Liver (tissue), 9 donors: ENCODE results near the gene PTPA. TPM values are rescaled to one million over a fixed set of nuclear protein-coding genes. Genes with fewer than 3 reads are reported as not detected.

ENCODE experiments used
- DNase-seq: peaks from one replicate; pipeline ENCODE4 v3.0.0-alpha.2; 2017; ENCODE audit warnings: low spot score
- H3K27ac ChIP-seq, 2 donors: one replicate each; pipeline ENCODE4 v1.7.0; 2013; ENCODE audit warnings: inconsistent platforms in 2 of 2, low read length in 2 of 2, control low read depth in 1 of 2, low read depth in 1 of 2, mild to moderate bottlenecking in 1 of 2
- H3K27me3 ChIP-seq, 4 donors: one replicate each; pipeline versions ENCODE4 v1.6.1 to v1.7.0; 2013; ENCODE audit warnings: low read length in 3 of 4, inconsistent platforms in 1 of 4, mild to moderate bottlenecking in 1 of 4, moderate library complexity in 1 of 4; ENCODE audit not compliant: control insufficient read depth in 4 of 4, insufficient read depth in 4 of 4
- H3K36me3 ChIP-seq, 4 donors: one replicate each; pipeline versions ENCODE4 v1.6.1 to v1.7.0; 2013; ENCODE audit warnings: low read length in 3 of 4, mild to moderate bottlenecking in 3 of 4, low read depth in 1 of 4, moderate library complexity in 1 of 4; ENCODE audit not compliant: control insufficient read depth in 4 of 4, insufficient read depth in 3 of 4
- H3K4me1 ChIP-seq, 4 donors: one replicate each; pipeline versions ENCODE4 v1.6.1 to v1.7.0; 2013; ENCODE audit warnings: low read length in 3 of 4, mild to moderate bottlenecking in 3 of 4, moderate library complexity in 1 of 4; ENCODE audit not compliant: control insufficient read depth in 4 of 4, insufficient read depth in 4 of 4
- H3K4me3 ChIP-seq, 3 donors: one replicate each; pipeline versions ENCODE4 v1.6.1 to v1.7.0; 2013; ENCODE audit warnings: low read length in 3 of 3, control low read depth in 1 of 3, low read depth in 1 of 3, mild to moderate bottlenecking in 1 of 3
- H3K9ac ChIP-seq, 2 donors: one replicate each; pipeline ENCODE4 v1.7.0; 2013; ENCODE audit warnings: low read length in 2 of 2, mild to moderate bottlenecking in 2 of 2, moderate library complexity in 2 of 2, control low read depth in 1 of 2, low read depth in 1 of 2
- H3K9me3 ChIP-seq, 4 donors: one replicate each; pipeline versions ENCODE4 v1.6.1 to v1.7.0; 2013; ENCODE audit warnings: low read length in 3 of 4; ENCODE audit not compliant: control insufficient read depth in 4 of 4
- ATF3 ChIP-seq: IDR thresholded peaks from 2 replicates; pipeline ENCODE4 v1.6.1; 2016; ENCODE audit warnings: antibody characterized with exemption
- EGR1 ChIP-seq, 2 donors: IDR thresholded peaks; 2 replicates each; pipeline ENCODE4 v1.6.1; 2016 to 2018; ENCODE audit warnings: antibody characterized with exemption in 2 of 2, low read depth in 2 of 2
- FOXA1 ChIP-seq: IDR thresholded peaks from 2 replicates; pipeline ENCODE4 v1.6.1; 2016; ENCODE audit warnings: antibody characterized with exemption
- FOXA2 ChIP-seq: IDR thresholded peaks from 2 replicates; pipeline ENCODE4 v1.6.1; 2016; ENCODE audit warnings: antibody characterized with exemption
- GABPA ChIP-seq, 2 donors: IDR thresholded peaks in 1 of 2; conservative IDR thresholded peaks in 1 of 2; 2 replicates each; pipeline ENCODE4 v1.6.1; 2016; ENCODE audit warnings: antibody characterized with exemption in 2 of 2, mild to moderate bottlenecking in 1 of 2, moderate library complexity in 1 of 2
- HNF4G ChIP-seq: IDR thresholded peaks from 2 replicates; pipeline ENCODE4 v1.6.1; 2016; ENCODE audit warnings: antibody characterized with exemption
- JUND ChIP-seq, 2 donors: IDR thresholded peaks; 2 replicates each; pipeline ENCODE4 v1.6.1; 2016; ENCODE audit warnings: antibody characterized with exemption in 2 of 2
- RAD21 ChIP-seq, 2 donors: IDR thresholded peaks; 2 replicates each; pipeline ENCODE4 v1.6.1; 2016; ENCODE audit warnings: antibody characterized with exemption in 2 of 2, mild to moderate bottlenecking in 2 of 2
- TAF1 ChIP-seq: conservative IDR thresholded peaks from 2 replicates; pipeline ENCODE4 v1.6.1; 2016; ENCODE audit warnings: antibody characterized with exemption, mild to moderate bottlenecking
- YY1 ChIP-seq: IDR thresholded peaks from 2 replicates; pipeline ENCODE4 v1.6.1; 2016; ENCODE audit warnings: antibody characterized with exemption, mild to moderate bottlenecking
- ZBTB33 ChIP-seq: IDR thresholded peaks from 2 replicates; pipeline ENCODE4 v1.6.1; 2016; ENCODE audit warnings: antibody characterized with exemption
- WGBS: extraction: QIAGEN DNeasy Blood & Tissue Kit; methylation state at CpG from one replicate; pipeline ENCODE4 v1.1.7; 2013; 5-methylcytosine and 5-hydroxymethylcytosine counted together
- polyA plus RNA-seq, 2 donors: library from polyadenylated mRNA; stranded (reverse) in 1 of 2; unstranded in 1 of 2; fragments of 200-250 nt in 1 of 2; fragments of >200 nt in 1 of 2; fragmentation: Nextera tagmentation in 1 of 2; extraction: Ambion mirVana in 1 of 2; gene quantifications; one replicate each; pipeline versions ENCODE4 v1.2.1 to v1.2.3, GENCODE V29; 2013 to 2015
- total RNA-seq, 2 donors: library from RNA; depleted of rRNA; stranded (reverse); fragments of >200 nt; gene quantifications; one replicate each; pipeline ENCODE4 v1.2.3, GENCODE V29; 2014
- TF ChIP-seq, protein P1 (sequence below): fragments of 150-350 bp; IDR thresholded peaks from 2 replicates; pipeline ENCODE4 v1.5.1; 2017; ENCODE audit warnings: improper control_type of control experiment, low read depth, low read length; ENCODE audit not compliant: missing input control
- TF ChIP-seq, protein P2 (sequence below): IDR thresholded peaks from 2 replicates; pipeline ENCODE4 v1.6.1; 2016; ENCODE audit warnings: antibody characterized with exemption
- donor health status: healthy.
- donor health status: healthy.
- donor health status: healthy.
- donor health status: healthy.
- donor health status: healthy.

Gene PTPA
- total and polyA plus RNA-seq, 4 donors = 27.6 to 66.0 (median 38.4) TPM

DNA sequence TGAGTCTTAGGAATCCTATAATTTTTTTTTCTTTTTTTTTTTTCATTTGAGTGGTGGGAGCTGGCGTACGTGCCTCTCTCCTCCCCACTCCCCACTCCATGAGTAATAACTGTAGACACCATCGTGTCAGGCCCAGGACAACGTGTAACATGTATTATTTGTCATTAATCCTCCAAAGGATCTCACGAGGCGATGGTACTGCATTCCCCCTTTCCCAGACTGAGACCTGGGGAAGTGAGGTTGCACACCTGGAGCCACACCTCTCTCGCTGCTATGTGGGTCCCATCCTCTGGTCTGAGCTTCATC, 73.0 kb downstream of the PTPA start:
- Histone ChIP-seq H3K9ac (no peak overlapping the region), H3K4me3 (no peak overlapping the region), H3K27me3 (no peaks in the 10 kb centered on the region), H3K4me1 (no peaks in the 10 kb centered on the region), H3K36me3 (no peaks in the 10 kb centered on the region), H3K27ac (no peak overlapping the region), H3K9me3 (peaks cover 0 to 2% (median 0%) of the 10 kb centered on the region in 4 donors)
- DNase-seq = no peak
- TF ChIP-seq FOXA2 (no peak), ZBTB33 (no peak), ATF3 (no peak), RAD21 (IDR thresholded peaks at IDR 0.05) (no peak), JUND (IDR thresholded peaks at IDR 0.05) (no peak), GABPA (IDR thresholded peaks at IDR 0.05 in 1 of 2, conservative IDR thresholded peaks at IDR 0.05 in 1 of 2) (no peak), YY1 (no peak), HNF4G (no peak)
- TF ChIP-seq, protein P1, sequence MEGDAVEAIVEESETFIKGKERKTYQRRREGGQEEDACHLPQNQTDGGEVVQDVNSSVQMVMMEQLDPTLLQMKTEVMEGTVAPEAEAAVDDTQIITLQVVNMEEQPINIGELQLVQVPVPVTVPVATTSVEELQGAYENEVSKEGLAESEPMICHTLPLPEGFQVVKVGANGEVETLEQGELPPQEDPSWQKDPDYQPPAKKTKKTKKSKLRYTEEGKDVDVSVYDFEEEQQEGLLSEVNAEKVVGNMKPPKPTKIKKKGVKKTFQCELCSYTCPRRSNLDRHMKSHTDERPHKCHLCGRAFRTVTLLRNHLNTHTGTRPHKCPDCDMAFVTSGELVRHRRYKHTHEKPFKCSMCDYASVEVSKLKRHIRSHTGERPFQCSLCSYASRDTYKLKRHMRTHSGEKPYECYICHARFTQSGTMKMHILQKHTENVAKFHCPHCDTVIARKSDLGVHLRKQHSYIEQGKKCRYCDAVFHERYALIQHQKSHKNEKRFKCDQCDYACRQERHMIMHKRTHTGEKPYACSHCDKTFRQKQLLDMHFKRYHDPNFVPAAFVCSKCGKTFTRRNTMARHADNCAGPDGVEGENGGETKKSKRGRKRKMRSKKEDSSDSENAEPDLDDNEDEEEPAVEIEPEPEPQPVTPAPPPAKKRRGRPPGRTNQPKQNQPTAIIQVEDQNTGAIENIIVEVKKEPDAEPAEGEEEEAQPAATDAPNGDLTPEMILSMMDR = no peak
- TF ChIP-seq, protein P2, sequence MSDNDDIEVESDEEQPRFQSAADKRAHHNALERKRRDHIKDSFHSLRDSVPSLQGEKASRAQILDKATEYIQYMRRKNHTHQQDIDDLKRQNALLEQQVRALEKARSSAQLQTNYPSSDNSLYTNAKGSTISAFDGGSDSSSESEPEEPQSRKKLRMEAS = no peak
- 84% methylated on average over 7 of the region's 7 CpGs for WGBS

GRCh38 chr9:129184596-129185122, 73.4 kb downstream of the PTPA start:
- Histone ChIP-seq H3K27ac (no peak overlapping the region), H3K4me1 (no peaks in the 10 kb centered on the region), H3K9ac (no peak overlapping the region), H3K4me3 (no peak overlapping the region), H3K27me3 (no peaks in the 10 kb centered on the region), H3K9me3 (peaks cover 0 to 2% (median 0%) of the 10 kb centered on the region in 4 donors), H3K36me3 (no peaks in the 10 kb centered on the region)
- TF ChIP-seq YY1 (no peak), HNF4G (no peak), FOXA2 (no peak), TAF1 (no peak), FOXA1 (no peak), JUND (IDR thresholded peaks at IDR 0.05) (no peak), RAD21 (IDR thresholded peaks at IDR 0.05) (no peak), ZBTB33 (no peak), ATF3 (no peak), EGR1 (IDR thresholded peaks at IDR 0.05; ENCODE audit: low read depth in 2 of 2) (no peak)
- TF ChIP-seq, protein P1 = no peak
- DNase-seq = no peak
- 72% methylated on average over 9 of the region's 9 CpGs for WGBS
